ENCODE measurements around the gene HNRNPUL2.

Gene HNRNPUL2

GRCh38 chr11:62726915-62727164 is 417 bp downstream of the HNRNPUL2 start:
- DNase-seq (ENCODE audit: low spot score), result no peak

DNA sequence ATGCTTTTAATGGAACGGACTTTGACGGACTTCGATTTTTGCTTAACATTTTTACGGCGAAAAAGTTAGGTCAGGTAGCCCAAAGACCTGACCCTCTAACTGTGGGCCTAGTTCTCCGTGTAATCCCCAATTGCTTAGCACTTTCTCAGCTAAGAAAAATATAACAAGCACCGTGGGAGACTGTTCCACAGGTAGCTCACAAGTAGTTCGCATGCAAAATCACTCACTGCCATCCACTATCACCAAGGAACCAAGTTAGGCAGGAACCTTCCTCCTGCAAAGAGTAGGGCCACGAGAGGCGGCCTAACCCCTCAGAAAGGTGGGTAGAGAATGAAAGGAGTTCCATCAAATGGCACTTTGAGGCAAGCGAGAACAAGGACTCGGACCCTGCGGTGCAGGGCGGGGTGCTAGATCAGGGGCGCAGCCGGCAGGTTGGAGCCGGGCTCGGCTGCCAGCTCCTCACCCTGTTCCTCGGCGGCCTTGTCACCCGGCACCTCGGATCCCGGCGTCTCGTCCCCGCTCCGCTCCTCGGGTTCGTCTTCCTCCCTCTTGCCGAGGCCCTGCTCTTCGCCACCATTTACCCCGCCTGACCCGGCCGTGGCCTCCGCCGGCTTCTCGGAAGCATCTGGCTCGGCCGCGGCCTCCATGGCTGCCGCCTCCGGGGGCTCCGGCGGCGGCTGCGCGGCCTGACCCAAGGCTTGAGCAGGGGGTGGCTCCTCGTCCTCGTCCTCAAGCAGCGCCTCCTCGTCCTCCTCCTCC is 922 bp downstream of the HNRNPUL2 start:
- DNase-seq (ENCODE audit: low spot score), result no peak

DNA sequence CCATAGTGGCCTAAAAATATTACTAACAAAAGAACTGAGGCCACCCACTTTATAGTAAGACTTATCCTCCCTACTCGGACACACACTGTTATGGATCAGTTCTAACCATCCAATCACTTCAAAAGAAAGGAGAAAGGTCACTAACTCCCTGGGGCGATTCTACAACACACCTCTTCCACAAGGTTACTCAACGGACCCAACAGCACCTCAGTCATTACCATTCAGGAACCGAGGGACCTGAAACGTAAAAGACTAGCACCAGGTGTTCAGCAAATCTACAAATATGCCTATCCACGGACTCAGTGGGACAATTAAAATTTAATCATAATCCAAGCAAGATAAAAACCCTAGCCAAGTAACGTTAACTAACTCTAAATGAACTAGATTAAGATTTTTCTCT is 1.6 kb downstream of the HNRNPUL2 start:
- DNase-seq (ENCODE audit: low spot score), result no peak

DNA sequence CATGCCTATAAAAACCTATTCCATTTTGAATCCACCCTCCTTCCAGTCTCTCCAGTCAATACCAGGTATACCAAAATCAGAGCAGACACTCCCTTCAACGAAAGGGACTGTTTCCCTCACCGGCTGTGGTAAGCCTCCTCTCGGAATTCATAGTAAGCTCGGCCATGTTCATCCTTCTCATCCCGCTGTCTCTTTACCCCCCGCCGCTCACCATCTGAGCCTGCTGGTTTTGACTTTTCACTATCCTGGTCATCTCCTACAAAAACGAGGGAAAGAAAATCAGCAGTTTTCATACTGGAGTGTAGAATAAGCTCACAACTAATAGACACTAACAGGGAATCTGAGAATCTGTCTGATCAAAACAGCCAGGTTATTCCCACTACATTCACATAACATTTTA is 3.1 kb downstream of the HNRNPUL2 start:
- no peak for DNase-seq (ENCODE audit: low spot score)

- no peak for DNase-seq (ENCODE audit: low spot score)
Observed at GRCh38 chr11:62721994-62722393, 5.3 kb downstream of the HNRNPUL2 start.

DNA sequence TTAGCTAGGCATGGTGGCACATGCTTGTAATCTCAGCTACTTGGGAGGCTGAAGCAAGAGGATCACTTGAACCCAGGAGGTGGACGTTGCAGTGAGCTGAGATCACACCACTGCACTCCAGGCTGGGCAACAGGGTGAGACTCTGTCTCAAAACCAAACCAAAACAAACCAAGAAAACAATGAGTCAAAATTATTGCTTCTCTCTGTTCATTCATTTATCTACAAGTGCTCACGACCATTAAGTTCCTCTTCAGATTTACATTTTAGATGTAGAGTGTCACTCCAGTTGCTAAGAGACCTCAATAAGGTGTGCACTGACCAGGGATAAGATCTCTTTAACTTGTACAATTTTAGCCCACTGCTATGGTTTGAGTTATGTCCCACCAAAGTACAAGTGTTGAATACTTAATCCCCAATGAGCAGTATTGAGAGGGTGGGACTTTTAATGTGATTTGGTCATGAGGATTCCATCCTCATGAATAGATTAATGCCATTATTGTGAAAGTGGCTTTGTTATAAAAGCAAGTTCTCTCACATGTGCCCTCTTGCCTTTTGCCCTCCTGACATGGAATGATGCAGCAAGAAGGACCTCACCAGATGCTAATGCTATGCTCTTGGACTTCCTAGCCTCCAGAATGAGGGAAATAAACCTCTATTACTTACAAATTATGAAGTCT is 7.8 kb downstream of the HNRNPUL2 start:
- no peak for DNase-seq (ENCODE audit: low spot score)

- no peak for DNase-seq (ENCODE audit: low spot score)
Observed at GRCh38 chr11:62716816-62717215, 10.4 kb downstream of the HNRNPUL2 start.

GRCh38 chr11:62716206-62716605 is 11.1 kb downstream of the HNRNPUL2 start:
- no peak for DNase-seq (ENCODE audit: low spot score)

- no peak for DNase-seq (ENCODE audit: low spot score)
Observed at GRCh38 chr11:62715150-62716130, 11.8 kb downstream of the HNRNPUL2 start.

GRCh38 chr11:62713343-62713742 is 13.9 kb downstream of the HNRNPUL2 start:
- no peak for DNase-seq (ENCODE audit: low spot score)

GRCh38 chr11:62712861-62713260 is 14.4 kb downstream of the HNRNPUL2 start:
- DNase-seq (ENCODE audit: low spot score), result no peak

- no peak for DNase-seq (ENCODE audit: low spot score)
Observed at GRCh38 chr11:62712276-62712812, 14.9 kb downstream of the HNRNPUL2 start.

DNA sequence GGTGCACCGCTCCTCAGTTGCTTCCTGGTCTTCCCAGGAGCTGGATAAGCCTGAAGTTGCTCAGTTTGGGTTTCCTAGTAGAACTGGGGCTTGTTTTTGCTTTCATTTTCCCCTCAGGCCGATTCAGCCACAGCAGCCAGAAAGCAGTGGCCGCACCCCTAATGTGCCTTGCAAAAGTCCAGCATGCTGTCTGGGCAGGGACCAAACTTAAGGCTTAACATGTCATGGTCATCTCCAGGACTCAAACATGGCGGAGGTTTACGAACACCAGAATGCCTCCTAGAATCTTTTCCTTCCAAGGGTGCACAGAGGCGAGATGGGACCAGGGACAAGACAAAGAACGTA is 17.3 kb downstream of the HNRNPUL2 start:
- DNase-seq (ENCODE audit: low spot score), result no peak

GRCh38 chr11:62709247-62710000 is 17.8 kb downstream of the HNRNPUL2 start:
- peak; percentile 94 for DNase-seq (ENCODE audit: low spot score)

GRCh38 chr11:62708793-62709192 is 18.5 kb downstream of the HNRNPUL2 start:
- no peak for DNase-seq (ENCODE audit: low spot score)

DNA sequence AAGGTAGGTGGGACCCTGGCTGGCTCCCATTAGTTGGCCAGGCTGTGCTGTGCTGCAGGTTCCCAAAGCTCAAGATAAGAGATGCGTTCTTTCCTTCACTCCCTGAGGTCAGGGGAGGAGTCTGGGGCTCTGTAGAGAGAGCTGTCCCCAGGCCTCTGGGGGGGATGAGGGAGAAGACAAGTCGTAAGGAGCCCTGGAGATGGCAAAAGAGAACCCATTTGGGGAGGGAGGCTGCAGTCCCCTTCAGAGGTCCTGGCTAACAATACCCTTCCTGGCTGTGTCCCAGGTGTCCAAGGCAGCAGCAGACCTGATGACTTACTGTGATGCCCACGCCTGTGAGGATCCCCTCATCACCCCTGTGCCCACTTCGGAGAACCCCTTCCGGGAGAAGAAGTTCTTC is 18.9 kb downstream of the HNRNPUL2 start:
- no peak for DNase-seq (ENCODE audit: low spot score)

DNA sequence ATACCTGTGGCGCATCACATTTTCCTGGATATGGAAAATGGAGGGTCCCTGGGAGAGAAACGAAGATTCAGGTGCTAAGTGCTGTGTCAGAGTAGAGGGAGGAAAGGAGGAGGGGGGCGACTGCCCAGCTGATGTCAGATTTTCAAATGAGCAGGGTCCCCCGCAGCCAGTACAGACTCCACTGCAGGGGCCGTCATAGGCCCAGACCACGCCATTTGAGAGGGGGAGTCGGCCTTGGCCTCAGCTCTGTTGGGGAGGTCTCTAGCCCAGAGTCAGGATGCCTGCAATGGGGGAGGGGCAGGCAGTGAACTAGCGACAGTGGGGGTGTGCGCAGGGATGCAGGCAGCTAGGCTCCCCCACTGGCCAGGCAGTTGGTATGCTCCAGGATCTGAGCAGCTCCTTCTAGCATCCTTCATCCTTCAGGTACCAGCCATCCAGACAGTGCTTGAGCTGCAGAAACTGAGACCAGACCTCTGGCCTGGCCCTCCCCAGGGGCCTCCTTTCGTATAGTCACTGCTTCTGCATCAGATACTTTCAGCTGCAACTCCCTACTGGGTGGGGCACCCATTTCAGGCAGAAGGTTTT is 19.9 kb downstream of the HNRNPUL2 start, which contains the start of the genes BSCL2 and GNG3:
Gene BSCL2, minus strand, starts transcription at position 148 of the 585 bp plus-strand sequence. CDS start 229 bp downstream, outside the sequence.
Gene GNG3, plus strand, starts transcription at position 400 of the 585 bp plus-strand sequence. CDS start 620 bp downstream, outside the sequence.
- DNase-seq (ENCODE audit: low spot score), result no peak

DNA sequence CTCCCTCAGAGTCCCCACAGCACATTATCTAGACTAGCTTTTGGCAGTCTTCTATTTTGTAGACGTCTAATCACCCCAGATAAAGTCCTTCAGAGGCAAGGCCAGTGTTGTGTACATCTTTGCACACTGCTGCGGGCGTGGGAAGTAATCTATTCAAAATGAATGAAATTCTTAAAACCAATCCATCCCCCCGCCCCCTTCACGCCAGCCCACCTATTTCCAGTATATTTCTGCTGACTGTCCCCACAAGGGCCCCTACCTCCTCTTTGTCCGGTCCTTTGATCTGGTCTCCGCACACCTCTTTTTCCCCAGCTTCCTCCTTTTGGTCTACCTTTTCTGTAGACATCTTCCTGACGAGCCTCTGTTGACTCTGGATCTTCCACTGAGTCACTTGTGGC is 20.4 kb downstream of the HNRNPUL2 start:
- DNase-seq (ENCODE audit: low spot score), result no peak

- DNase-seq (ENCODE audit: low spot score), result peak; percentile 87
Observed at GRCh38 chr11:62705880-62706849, 21.1 kb downstream of the HNRNPUL2 start.

DNA sequence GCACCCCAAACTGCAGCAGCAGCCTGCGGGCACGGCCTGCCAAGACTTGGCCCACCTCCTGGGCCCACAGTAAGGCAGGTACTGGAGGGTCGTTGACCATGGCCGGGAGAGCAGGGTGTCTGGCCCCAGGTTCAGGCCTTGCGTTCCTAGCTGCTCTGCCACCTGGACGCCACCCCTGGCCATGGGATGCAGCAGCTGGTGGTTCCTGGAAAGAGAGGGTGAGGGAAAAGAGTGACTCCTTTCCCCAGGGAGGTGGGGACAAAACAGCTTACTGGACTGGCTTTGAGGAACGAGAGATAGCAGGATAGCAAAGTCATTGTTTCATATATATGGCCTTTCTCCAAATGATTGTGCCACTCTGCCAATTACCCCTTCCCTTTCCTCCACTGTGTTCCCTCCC is 21.8 kb downstream of the HNRNPUL2 start:
- DNase-seq (ENCODE audit: low spot score), result peak; percentile 16
